Activated naive CD8-positive, alpha-beta T cell treated with anti-CD3 and anti-CD28 coated beads for 36 hours (primary cell): Measurements from ENCODE around the gene HOXA10. TPM values are rescaled to one million over a fixed set of nuclear protein-coding genes. Genes with fewer than 3 reads are reported as not detected.
A peak's percentile ranks its signal among the peaks of the same experiment; 100 is the strongest.

Experiments
- DNase-seq: peaks from one replicate; pipeline ENCODE4 v3.0.0; 2021
- H3K27ac Mint-ChIP-seq: one replicate; pipeline ENCODE4 v1.8.0; 2022; ENCODE audit warnings: mild to moderate bottlenecking, moderate library complexity, mixed read lengths
- H3K27me3 Mint-ChIP-seq: one replicate; pipeline ENCODE4 v1.8.0; 2022; ENCODE audit warnings: mild to moderate bottlenecking, mixed read lengths
- H3K36me3 Mint-ChIP-seq: one replicate; pipeline ENCODE4 v1.8.0; 2021; ENCODE audit warnings: mild to moderate bottlenecking, mixed read lengths
- H3K4me1 Mint-ChIP-seq: one replicate; pipeline ENCODE4 v1.8.0; 2021; ENCODE audit warnings: mixed read lengths
- H3K4me3 Mint-ChIP-seq: one replicate; pipeline ENCODE4 v1.8.0; 2022; ENCODE audit warnings: mild to moderate bottlenecking, moderate library complexity, mixed read lengths
- H3K9me3 Mint-ChIP-seq: one replicate; pipeline ENCODE4 v1.8.0; 2022; ENCODE audit warnings: mixed read lengths
- total RNA-seq, 2 experiments: library from RNA; stranded (reverse); gene quantifications; one replicate each; pipeline ENCODE4 v1.2.3, GENCODE V29; 2021

The HOXA10 gene
- total RNA-seq, 2 experiments from 2014 or later, result not detected

DNA sequence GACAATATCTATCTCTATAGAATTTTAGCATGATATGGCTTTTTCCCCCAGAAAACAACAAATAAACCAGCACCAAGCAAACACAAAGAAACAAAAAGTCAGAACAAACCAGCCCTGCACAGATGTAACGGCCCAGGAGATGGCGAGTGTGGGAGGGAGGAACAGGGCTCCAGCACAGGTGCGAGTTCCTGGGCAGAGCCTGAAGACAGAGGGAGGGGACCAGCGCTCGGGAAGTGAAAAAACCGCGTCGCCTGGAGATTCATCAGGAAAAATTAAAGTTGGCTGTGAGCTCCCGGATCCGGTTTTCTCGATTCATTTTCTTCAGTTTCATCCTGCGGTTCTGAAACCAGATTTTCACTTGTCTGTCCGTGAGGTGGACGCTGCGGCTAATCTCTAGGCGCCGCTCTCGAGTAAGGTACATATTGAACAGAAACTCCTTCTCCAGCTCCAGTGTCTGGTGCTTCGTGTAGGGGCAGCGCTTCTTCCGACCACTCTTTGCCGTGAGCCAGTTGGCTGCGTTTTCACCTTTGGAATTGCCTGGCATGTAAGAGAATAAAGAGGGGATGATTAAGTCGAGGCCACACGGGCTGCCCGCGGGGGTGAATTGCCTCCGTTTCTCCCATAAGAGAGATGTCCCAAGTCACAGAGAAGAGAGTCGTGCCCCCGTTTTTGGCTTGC is 2.3 kb downstream of the HOXA10 start:
- Mint-ChIP-seq H3K4me1 (peaks cover 20% of the 10 kb centered on the region), H3K4me3 (no peak overlapping the region), H3K36me3 (no peaks in the 10 kb centered on the region), H3K27ac (no peak overlapping the region), H3K9me3 (no peaks in the 10 kb centered on the region), H3K27me3 (peaks cover 85% of the 10 kb centered on the region)
- no peak for DNase-seq

DNA sequence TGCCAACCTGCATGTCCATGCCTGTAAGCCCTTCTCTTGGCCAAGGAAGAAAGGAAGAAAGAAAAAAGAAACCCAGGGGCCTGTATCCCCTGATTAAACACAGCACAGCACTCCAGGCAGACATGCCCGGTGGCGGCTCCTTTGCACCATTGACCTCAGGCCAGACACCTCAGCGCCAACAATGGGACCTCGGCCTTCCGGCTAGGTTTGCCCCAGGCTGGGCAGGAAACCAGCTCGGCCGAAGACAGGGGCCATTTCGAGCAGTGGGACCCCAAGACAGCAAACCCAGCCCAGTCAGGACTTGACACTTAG is 2.8 kb downstream of the HOXA10 start:
- H3K9me3 Mint-ChIP-seq, result no peaks in the 10 kb centered on the region
- H3K27ac Mint-ChIP-seq, result no peak overlapping the region
- no peak for DNase-seq
- H3K4me1 Mint-ChIP-seq, result peaks cover 23% of the 10 kb centered on the region
- peaks cover 85% of the 10 kb centered on the region for H3K27me3 Mint-ChIP-seq
- H3K36me3 Mint-ChIP-seq, result no peaks in the 10 kb centered on the region
- H3K4me3 Mint-ChIP-seq, result no peak overlapping the region

GRCh38 chr7:27170426-27171324 is 3.4 kb downstream of the HOXA10 start:
- Mint-ChIP-seq H3K27ac (no peak overlapping the region), H3K4me1 (peaks cover 24% of the 10 kb centered on the region), H3K9me3 (no peaks in the 10 kb centered on the region), H3K36me3 (no peaks in the 10 kb centered on the region), H3K4me3 (no peak overlapping the region), H3K27me3 (peaks cover 85% of the 10 kb centered on the region)
- DNase-seq, result no peak

GRCh38 chr7:27169658-27170425 is 4.3 kb downstream of the HOXA10 start:
- Mint-ChIP-seq H3K4me1 (peaks cover 27% of the 10 kb centered on the region), H3K27ac (no peak overlapping the region), H3K36me3 (no peaks in the 10 kb centered on the region), H3K9me3 (no peaks in the 10 kb centered on the region), H3K27me3 (peaks cover 83% of the 10 kb centered on the region), H3K4me3 (no peak overlapping the region)
- DNase-seq, result no peak

DNA sequence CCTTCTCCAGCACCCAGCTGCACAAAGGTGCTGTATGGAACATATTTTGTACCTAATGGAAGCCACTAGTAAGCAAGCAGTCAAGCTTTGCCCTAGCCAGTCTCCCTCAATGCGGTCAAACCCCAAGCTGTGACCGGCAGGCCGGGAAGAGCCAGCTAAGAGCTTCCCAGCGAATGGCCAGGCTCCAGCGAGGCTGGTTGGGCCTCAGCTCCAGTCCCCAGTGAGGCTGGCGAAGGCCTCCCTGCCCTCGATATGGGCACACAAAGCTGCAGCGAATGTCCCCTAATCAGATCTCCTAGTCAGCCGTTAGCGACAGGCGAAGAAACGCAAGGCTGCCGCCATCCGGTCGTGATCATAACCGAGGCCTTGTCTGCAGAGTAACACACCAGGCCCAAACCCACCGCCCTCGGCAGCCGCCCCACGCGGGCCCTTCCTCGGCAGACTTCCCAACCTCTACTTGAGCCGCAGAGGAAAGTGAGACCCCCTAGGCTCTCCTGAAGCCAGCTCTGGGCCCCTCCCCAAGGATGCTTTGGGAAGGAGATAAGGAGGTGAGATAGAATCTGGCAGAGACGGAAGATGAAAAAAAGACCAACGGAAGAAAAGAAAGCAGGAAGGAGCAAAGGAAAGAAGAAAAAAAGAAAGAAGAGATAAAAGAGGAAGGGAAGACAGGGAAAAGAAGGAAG is 5.7 kb downstream of the HOXA10 start:
- no peak overlapping the region for H3K4me3 Mint-ChIP-seq
- H3K4me1 Mint-ChIP-seq, result peaks cover 30% of the 10 kb centered on the region
- H3K36me3 Mint-ChIP-seq, result no peaks in the 10 kb centered on the region
- H3K9me3 Mint-ChIP-seq, result no peaks in the 10 kb centered on the region
- H3K27ac Mint-ChIP-seq, result no peak overlapping the region
- no peak for DNase-seq
- peaks cover 89% of the 10 kb centered on the region for H3K27me3 Mint-ChIP-seq

DNA sequence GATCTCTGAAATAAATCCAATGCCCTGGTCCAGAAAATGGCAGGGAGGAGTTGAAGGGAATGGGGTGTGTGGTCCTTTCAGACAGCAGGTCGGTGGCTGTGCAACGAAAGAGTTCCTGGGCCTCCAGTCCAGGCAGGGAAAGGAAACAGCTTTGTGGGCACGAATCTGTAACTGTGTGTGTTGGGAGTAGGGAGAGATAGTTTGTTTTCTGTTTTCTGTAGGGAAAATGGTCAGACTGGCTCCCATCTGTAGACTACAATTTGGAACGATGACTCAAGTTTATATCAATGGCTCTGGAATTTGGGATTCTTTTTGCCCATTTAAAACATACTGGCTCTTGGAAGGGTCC is 6.2 kb downstream of the HOXA10 start:
- Mint-ChIP-seq H3K4me3 (no peak overlapping the region), H3K9me3 (no peaks in the 10 kb centered on the region), H3K27ac (no peak overlapping the region), H3K4me1 (peaks cover 30% of the 10 kb centered on the region), H3K27me3 (peaks cover 94% of the 10 kb centered on the region), H3K36me3 (no peaks in the 10 kb centered on the region)
- no peak for DNase-seq

DNA sequence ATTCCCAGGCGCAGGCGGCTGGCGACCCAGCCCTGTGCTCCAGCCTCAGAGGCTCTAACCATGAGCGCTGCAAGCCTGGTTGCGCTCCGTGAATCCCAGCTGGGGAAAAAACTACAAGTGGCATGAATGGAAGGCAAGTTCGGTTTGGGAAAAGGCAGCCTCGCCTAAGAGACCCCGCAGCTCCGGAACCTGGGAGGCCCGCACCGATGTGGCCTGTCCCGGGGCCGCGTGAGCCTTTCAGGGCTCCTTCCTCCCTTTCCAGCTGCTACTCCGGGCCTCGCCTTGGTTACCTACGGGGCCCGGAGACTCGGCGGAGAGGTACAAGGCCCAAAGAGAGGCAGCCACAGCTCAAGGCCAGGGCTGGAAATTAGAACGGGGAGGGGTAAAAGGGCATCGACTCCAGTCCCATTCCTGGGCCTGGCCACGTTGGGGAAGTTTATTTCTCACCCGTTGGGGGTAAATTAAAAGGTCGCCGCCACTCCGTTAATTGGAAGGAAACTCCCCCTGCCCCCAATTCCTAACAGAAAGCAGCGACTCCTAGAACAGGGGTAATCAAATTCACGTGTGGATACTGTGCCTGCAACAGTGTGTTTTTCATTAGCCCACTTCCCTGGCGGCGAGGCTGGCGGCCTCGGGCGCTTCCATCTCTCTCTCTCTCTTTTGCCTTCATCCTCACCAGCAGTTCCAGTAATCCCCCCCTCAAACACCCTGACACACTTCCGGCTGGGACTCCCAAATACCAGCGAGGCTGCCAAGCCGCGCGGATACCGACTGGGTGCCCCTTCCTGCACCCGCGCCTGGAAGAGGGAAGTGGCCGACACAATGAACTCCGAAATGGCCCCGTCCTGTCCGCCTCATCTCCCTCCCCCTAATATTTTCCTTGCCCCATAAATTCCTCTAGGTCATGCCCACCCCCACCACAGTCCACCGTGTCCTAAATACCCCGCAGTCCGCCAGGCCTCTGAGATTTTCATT is 7.3 kb downstream of the HOXA10 start:
- H3K27me3 Mint-ChIP-seq, result peaks cover 96% of the 10 kb centered on the region
- no peaks in the 10 kb centered on the region for H3K36me3 Mint-ChIP-seq
- H3K4me3 Mint-ChIP-seq, result no peak overlapping the region
- DNase-seq, result no peak
- no peaks in the 10 kb centered on the region for H3K9me3 Mint-ChIP-seq
- H3K27ac Mint-ChIP-seq, result peak overlapping the region; percentile 51
- peaks cover 25% of the 10 kb centered on the region for H3K4me1 Mint-ChIP-seq

- Mint-ChIP-seq H3K4me3 (no peak overlapping the region), H3K36me3 (no peaks in the 10 kb centered on the region), H3K9me3 (no peaks in the 10 kb centered on the region), H3K27ac (no peak overlapping the region), H3K27me3 (peaks cover 93% of the 10 kb centered on the region), H3K4me1 (peaks cover 23% of the 10 kb centered on the region)
- DNase-seq, result no peak
Measured at GRCh38 chr7:27165996-27166530, 8.1 kb downstream of the HOXA10 start.

DNA sequence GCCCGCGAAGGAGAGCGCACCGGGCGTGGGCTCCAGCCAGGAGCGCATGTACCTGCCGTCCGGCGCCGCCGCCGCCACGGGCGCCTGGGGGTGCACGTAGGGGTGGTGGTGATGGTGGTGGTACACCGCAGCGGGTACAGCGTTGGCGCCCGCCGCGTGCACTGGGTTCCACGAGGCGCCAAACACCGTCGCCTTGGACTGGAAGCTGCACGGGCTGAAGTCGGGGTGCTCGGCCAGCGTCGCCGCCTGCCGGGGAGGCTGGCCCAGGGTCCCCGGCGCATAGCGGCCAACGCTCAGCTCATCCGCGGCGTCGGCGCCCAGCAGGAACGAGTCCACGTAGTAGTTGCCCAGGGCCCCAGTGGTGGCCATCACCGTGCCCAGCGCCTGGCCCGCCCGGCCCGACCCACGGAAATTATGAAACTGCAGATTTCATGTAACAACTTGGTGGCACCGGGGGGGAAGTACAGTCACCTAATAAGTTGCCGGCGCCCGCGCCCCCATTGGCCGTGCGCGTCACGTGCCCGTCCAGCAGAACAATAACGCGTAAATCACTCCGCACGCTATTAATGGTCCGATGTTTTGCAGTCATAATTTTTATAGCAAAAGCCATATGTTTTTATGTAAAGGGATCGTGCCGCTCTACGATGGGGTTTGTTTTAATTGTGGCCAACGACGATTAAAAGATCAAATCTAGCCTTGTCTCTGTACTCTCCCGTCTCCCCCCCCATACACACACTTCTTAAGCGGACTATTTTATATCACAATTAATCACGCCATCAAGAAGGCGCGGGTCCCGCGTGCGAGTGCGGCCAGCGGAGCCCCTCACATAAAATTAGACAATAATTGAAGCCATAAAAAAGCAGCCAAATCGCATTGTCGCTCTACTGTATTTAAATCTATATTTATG is 8.8 kb downstream of the HOXA10 start, which contains the start of gene HOXA9:
TSS of gene HOXA9 (minus strand) at position 449 of the 907 bp plus-strand sequence. CDS start at position 369, 80 bp downstream.
- Mint-ChIP-seq H3K27me3 (peaks cover 91% of the 10 kb centered on the region), H3K36me3 (no peaks in the 10 kb centered on the region), H3K4me1 (peaks cover 24% of the 10 kb centered on the region), H3K4me3 (peak within 1 kb of the TSS; percentile 66), H3K27ac (peak within 1 kb of the TSS; percentile 29), H3K9me3 (no peaks in the 10 kb centered on the region)
- no peak for DNase-seq

- Mint-ChIP-seq H3K36me3 (no peaks in the 10 kb centered on the region), H3K4me1 (peaks cover 26% of the 10 kb centered on the region), H3K27me3 (peaks cover 92% of the 10 kb centered on the region), H3K9me3 (no peaks in the 10 kb centered on the region), H3K27ac (peak overlapping the region; percentile 29), H3K4me3 (no peak overlapping the region)
- no peak for DNase-seq
Measured at GRCh38 chr7:27164367-27165088, 9.6 kb downstream of the HOXA10 start.

DNA sequence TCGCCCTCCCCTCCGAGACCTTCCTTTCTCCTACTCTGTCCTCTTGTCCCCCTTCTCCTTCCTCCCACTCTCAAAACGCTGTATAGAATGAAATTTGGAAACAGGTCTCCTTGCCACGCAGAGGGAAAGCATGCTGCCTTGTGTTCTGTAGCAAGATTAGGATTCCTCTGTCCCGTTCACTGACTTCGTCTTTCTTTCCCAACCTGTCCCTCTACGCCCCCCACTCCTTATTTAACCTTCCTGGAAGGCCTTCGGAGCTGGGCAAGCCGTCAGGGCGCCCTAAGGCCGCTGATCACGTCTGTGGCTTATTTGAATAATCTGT is 10.1 kb downstream of the HOXA10 start:
- peaks cover 92% of the 10 kb centered on the region for H3K27me3 Mint-ChIP-seq
- no peak for DNase-seq
- no peak overlapping the region for H3K4me3 Mint-ChIP-seq
- no peaks in the 10 kb centered on the region for H3K9me3 Mint-ChIP-seq
- no peak overlapping the region for H3K27ac Mint-ChIP-seq
- no peaks in the 10 kb centered on the region for H3K36me3 Mint-ChIP-seq
- H3K4me1 Mint-ChIP-seq, result peaks cover 26% of the 10 kb centered on the region

DNA sequence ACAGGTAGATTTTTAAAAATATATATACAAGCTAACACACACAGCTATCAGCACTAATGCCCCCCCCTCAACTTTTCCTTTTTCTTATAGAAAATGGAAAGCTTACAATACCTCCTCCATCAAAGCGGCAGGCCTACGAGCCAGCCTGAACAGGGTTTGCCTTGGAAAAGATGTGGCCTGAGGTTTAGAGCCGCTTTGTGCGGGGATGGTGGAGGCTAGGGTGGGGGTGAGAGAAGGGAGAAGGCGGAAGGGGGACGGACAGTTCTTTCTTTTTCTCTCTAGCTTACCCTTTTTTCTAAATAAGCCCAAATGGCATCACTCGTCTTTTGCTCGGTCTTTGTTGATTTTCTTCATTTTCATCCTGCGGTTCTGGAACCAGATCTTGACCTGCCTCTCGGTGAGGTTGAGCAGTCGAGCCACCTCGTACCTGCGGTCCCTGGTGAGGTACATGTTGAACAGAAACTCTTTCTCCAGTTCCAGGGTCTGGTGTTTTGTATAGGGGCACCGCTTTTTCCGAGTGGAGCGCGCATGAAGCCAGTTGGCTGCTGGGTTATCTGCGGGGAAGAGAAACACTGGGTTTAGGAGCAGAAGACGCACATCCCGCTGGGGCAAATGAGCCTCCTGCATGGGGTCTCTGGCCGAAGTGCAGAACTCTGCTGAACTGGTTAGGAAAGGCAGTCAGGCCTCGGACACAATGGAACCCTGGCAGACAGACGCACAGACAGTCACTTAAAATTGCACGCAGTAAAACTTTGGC is 10.7 kb downstream of the HOXA10 start:
- Mint-ChIP-seq H3K36me3 (no peaks in the 10 kb centered on the region), H3K27ac (no peak overlapping the region), H3K4me1 (peaks cover 25% of the 10 kb centered on the region), H3K4me3 (no peak overlapping the region), H3K27me3 (peaks cover 92% of the 10 kb centered on the region), H3K9me3 (no peaks in the 10 kb centered on the region)
- no peak for DNase-seq
